Epithelial cell of proximal tubule (primary cell): Measurements from ENCODE around the gene ADTRP. TPM values are rescaled to one million over a fixed set of nuclear protein-coding genes. Genes with fewer than 3 reads are reported as not detected.
A peak's percentile ranks its signal among the peaks of the same experiment; 100 is the strongest.

ENCODE experiments used
- DNase-seq: peaks from one replicate; pipeline ENCODE4 v3.0.0-alpha.2; 2011; ENCODE audit warnings: low read depth
- H3K4me3 ChIP-seq: 2 replicates; pipeline ENCODE4 v1.5.1; 2011; ENCODE audit warnings: low read depth, mild to moderate bottlenecking, low read length
- CTCF ChIP-seq: conservative IDR thresholded peaks from 2 replicates; pipeline ENCODE4 v1.5.1; 2012; ENCODE audit warnings: low read depth, mild to moderate bottlenecking, low read length
- total RNA-seq: library from RNA; depleted of rRNA; stranded (reverse); fragments of >200 nt; gene quantifications from 2 replicates; pipeline ENCODE4 v1.2.3, GENCODE V29; 2015

ADTRP gene
- total RNA-seq, 1 donor from 2014 or later, result 0.12 TPM

GRCh38 chr6:11815231-11815630 is 36.6 kb upstream of the ADTRP start:
- H3K4me3 ChIP-seq, result no peak overlapping the region
- no peak for TF ChIP-seq CTCF
- peak; percentile 73 for DNase-seq

- no peak for DNase-seq
- TF ChIP-seq CTCF, result no peak
- no peak overlapping the region for H3K4me3 ChIP-seq
Observed at GRCh38 chr6:11814819-11815218, 36.2 kb upstream of the ADTRP start.

GRCh38 chr6:11814106-11814505 is 35.5 kb upstream of the ADTRP start:
- no peak for DNase-seq
- TF ChIP-seq CTCF, result no peak
- no peak overlapping the region for H3K4me3 ChIP-seq

- TF ChIP-seq CTCF, result no peak
- H3K4me3 ChIP-seq, result no peak overlapping the region
- DNase-seq, result no peak
Observed at GRCh38 chr6:11813606-11814005, 35.0 kb upstream of the ADTRP start.

GRCh38 chr6:11812951-11813350 is 34.3 kb upstream of the ADTRP start:
- no peak overlapping the region for H3K4me3 ChIP-seq
- TF ChIP-seq CTCF, result no peak
- no peak for DNase-seq

- no peak for TF ChIP-seq CTCF
- no peak overlapping the region for H3K4me3 ChIP-seq
- DNase-seq, result no peak
Observed at GRCh38 chr6:11812439-11812838, 33.8 kb upstream of the ADTRP start.

- no peak for TF ChIP-seq CTCF
- no peak for DNase-seq
- no peak overlapping the region for H3K4me3 ChIP-seq
Observed at GRCh38 chr6:11811644-11812264, 33.2 kb upstream of the ADTRP start.
